PC-9 (cell line): ENCODE measurements around the gene CALM1.

Experiments
- CTCF ChIP-seq: fragments of 200-600 bp; sonication (generic); conservative IDR thresholded peaks from 2 replicates; pipeline ENCODE4 v1.6.1; 2017; ENCODE audit warnings: mixed run types, antibody characterized with exemption, mild to moderate bottlenecking, moderate library complexity
- EZH2 ChIP-seq: fragments of 200-600 bp; sonication (generic); IDR thresholded peaks from 2 replicates; pipeline ENCODE4 v1.8.0; 2017; ENCODE audit warnings: antibody characterized with exemption, low read depth

- TF ChIP-seq CTCF (no peak), EZH2 (no peak)
These were observed 12.4 kb downstream of the CALM1 start for GRCh38 chr14:90409209-90409730.
